NK-92 treated with Interleukin-12 subunit alpha and Interleukin-12 subunit beta, amount 100 ng/mL, for 24 hours (cell line): ENCODE data around the gene RAD51B.

Experiments used
- DNase-seq: peaks from one replicate; lab custom pipeline; 2025; lab: John Stamatoyannopoulos, UW

Gene RAD51B

GRCh38 chr14:68619790-68620574 is 800.4 kb downstream of the RAD51B start:
- no peak for DNase-seq

- no peak for DNase-seq
Measured at GRCh38 chr14:68621400-68622365, 802.1 kb downstream of the RAD51B start.

GRCh38 chr14:68622856-68623255 is 803.3 kb downstream of the RAD51B start:
- no peak for DNase-seq

GRCh38 chr14:68623307-68623706 is 803.7 kb downstream of the RAD51B start:
- no peak for DNase-seq

- DNase-seq = no peak
Measured at GRCh38 chr14:68623826-68624225, 804.2 kb downstream of the RAD51B start.

- DNase-seq = no peak
Measured at GRCh38 chr14:68624541-68625220, 805.1 kb downstream of the RAD51B start.

- no peak for DNase-seq
Measured at GRCh38 chr14:68625366-68626090, 805.9 kb downstream of the RAD51B start.

- DNase-seq = no peak
Measured at GRCh38 chr14:68626386-68626785, 806.8 kb downstream of the RAD51B start.

GRCh38 chr14:68627050-68627867 is 807.7 kb downstream of the RAD51B start:
- DNase-seq = no peak

- no peak for DNase-seq
Measured at GRCh38 chr14:68627868-68628604, 808.5 kb downstream of the RAD51B start.

- DNase-seq = no peak
Measured at GRCh38 chr14:68628605-68629310, 809.2 kb downstream of the RAD51B start.

- DNase-seq = no peak
Measured at GRCh38 chr14:68630081-68630571, 810.5 kb downstream of the RAD51B start.

- no peak for DNase-seq
Measured at GRCh38 chr14:68630611-68631393, 811.2 kb downstream of the RAD51B start.

- no peak for DNase-seq
Measured at GRCh38 chr14:68631394-68632053, 811.9 kb downstream of the RAD51B start.

- DNase-seq = no peak
Measured at GRCh38 chr14:68632054-68632895, 812.7 kb downstream of the RAD51B start.

GRCh38 chr14:68633131-68633991 is 813.8 kb downstream of the RAD51B start:
- no peak for DNase-seq
